Loucy (cell line): ENCODE data around the gene SHROOM3.

Experiments
- EZH2phosphoT487 ChIP-seq: fragments of 200-600 bp; IDR thresholded peaks from 2 replicates; pipeline ENCODE4 v1.6.1; 2018; ENCODE audit warnings: antibody characterized with exemption, mild to moderate bottlenecking, moderate library complexity, borderline replicate concordance
- TF ChIP-seq, protein P1 (sequence below): fragments of 200-600 bp; sonication (generic); conservative IDR thresholded peaks from 2 replicates; pipeline ENCODE4 v1.5.1; 2014; ENCODE audit warnings: mild to moderate bottlenecking, antibody characterized with exemption, low read length

DNA sequence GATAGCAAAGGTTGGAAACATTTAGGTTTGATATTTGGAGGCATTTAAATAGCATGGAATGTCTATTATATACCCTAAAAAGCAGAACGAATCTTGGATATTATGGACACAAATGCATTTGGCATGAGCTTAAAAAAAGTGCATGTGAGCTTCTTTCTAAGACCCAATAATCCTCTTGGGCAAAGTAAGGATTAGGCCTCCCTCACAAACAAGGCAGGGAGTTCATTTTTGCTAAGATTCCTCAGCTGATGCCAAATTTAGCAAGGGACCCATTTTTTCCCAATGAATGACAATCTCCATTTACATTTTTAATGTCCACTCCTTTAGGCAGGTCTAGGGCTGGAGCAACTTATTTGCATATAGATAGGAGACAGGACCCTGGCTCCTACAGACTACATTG, 263.1 kb downstream of the SHROOM3 start:
- TF ChIP-seq, protein P1, sequence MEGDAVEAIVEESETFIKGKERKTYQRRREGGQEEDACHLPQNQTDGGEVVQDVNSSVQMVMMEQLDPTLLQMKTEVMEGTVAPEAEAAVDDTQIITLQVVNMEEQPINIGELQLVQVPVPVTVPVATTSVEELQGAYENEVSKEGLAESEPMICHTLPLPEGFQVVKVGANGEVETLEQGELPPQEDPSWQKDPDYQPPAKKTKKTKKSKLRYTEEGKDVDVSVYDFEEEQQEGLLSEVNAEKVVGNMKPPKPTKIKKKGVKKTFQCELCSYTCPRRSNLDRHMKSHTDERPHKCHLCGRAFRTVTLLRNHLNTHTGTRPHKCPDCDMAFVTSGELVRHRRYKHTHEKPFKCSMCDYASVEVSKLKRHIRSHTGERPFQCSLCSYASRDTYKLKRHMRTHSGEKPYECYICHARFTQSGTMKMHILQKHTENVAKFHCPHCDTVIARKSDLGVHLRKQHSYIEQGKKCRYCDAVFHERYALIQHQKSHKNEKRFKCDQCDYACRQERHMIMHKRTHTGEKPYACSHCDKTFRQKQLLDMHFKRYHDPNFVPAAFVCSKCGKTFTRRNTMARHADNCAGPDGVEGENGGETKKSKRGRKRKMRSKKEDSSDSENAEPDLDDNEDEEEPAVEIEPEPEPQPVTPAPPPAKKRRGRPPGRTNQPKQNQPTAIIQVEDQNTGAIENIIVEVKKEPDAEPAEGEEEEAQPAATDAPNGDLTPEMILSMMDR: no peak
- no peak for TF ChIP-seq EZH2phosphoT487
